Cardiac septum (tissue), 1 donor: ENCODE data around the gene BCL7A. TPM values are rescaled to one million over a fixed set of nuclear protein-coding genes. Genes with fewer than 3 reads are reported as not detected.

Source experiments
- DNase-seq: peaks from one replicate; pipeline ENCODE4 v3.0.0-alpha.2; 2020; ENCODE audit warnings: low spot score
- intact Hi-C: fragments of 100-400 bp; cut with DNase I; formaldehyde crosslinking; loops from one replicate; pipeline ENCODE4 v1.14.0; 2022
- total RNA-seq: library from RNA; stranded (reverse); fragmentation: NEBNext Ultra II Directional; extraction: Animal tissue kit (Norgen Biotek cat#: 25700); gene quantifications from one replicate; pipeline ENCODE4 v1.2.1, GENCODE V29; 2021
- donor health status: DM: no; HTN: no; CAD: no.

BCL7A gene
- total RNA-seq, 1 donor from 2014 or later = 18.2 TPM

GRCh38 chr12:122085591-122085990 is 63.9 kb downstream of the BCL7A start:
- no peak for DNase-seq
- intact Hi-C loops = no loop called here

- intact Hi-C loops = no loop called here
- no peak for DNase-seq
Measured at GRCh38 chr12:122086116-122086515, 64.4 kb downstream of the BCL7A start.

GRCh38 chr12:122086641-122087285 is 65.1 kb downstream of the BCL7A start:
- DNase-seq = no peak
- intact Hi-C loops = no loop called here

- intact Hi-C loops = no loop called here
- DNase-seq = no peak
Measured at GRCh38 chr12:122087431-122088178, 65.9 kb downstream of the BCL7A start.

GRCh38 chr12:122088179-122088810 is 66.6 kb downstream of the BCL7A start:
- intact Hi-C loops = no loop called here
- DNase-seq = no peak

GRCh38 chr12:122089077-122089476 is 67.4 kb downstream of the BCL7A start:
- intact Hi-C loops = no loop called here
- no peak for DNase-seq

- intact Hi-C loops = no loop called here
- no peak for DNase-seq
Measured at GRCh38 chr12:122090759-122091515, 69.3 kb downstream of the BCL7A start.

- no peak for DNase-seq
- intact Hi-C loops = no loop called here
Measured at GRCh38 chr12:122093098-122093883, 71.6 kb downstream of the BCL7A start.

GRCh38 chr12:122094137-122094734 is 72.6 kb downstream of the BCL7A start:
- DNase-seq = no peak
- intact Hi-C loops = no loop called here

- intact Hi-C loops = no loop called here
- no peak for DNase-seq
Measured at GRCh38 chr12:122094735-122095631, 73.3 kb downstream of the BCL7A start.

- no peak for DNase-seq
- intact Hi-C loops = no loop called here
Measured at GRCh38 chr12:122096014-122096413, 74.3 kb downstream of the BCL7A start.

GRCh38 chr12:122096591-122097149 is 75.0 kb downstream of the BCL7A start:
- no peak for DNase-seq
- intact Hi-C loops = no loop called here

GRCh38 chr12:122097584-122097926 is 75.9 kb downstream of the BCL7A start:
- DNase-seq = no peak
- intact Hi-C loops = no loop called here

GRCh38 chr12:122097927-122098756 is 76.5 kb downstream of the BCL7A start:
- intact Hi-C loops = loop anchor here (2.0 kb wide), 1 partner anchor 19 kb away; the partner anchor contains the start of gene MLXIP
- no peak for DNase-seq

- intact Hi-C loops = loop anchor here (2.0 kb wide), 1 partner anchor 21 kb away; the partner anchor contains the start of gene MLXIP
- no peak for DNase-seq
Measured at GRCh38 chr12:122099280-122099749, 77.6 kb downstream of the BCL7A start.

- intact Hi-C loops = loop anchor here (2.0 kb wide), 1 partner anchor 21 kb away; the partner anchor contains the start of gene MLXIP
- no peak for DNase-seq
Measured at GRCh38 chr12:122099856-122100255, 78.2 kb downstream of the BCL7A start.

- intact Hi-C loops = no loop called here
Measured at GRCh38 chr12:122100568-122100967, 78.9 kb downstream of the BCL7A start.

More at GRCh38 chr12:122100568-122100967, 78.9 kb downstream of the BCL7A start:
- DNase-seq = no peak
